ENCODE measurements around the gene ZNF302.

DNA sequence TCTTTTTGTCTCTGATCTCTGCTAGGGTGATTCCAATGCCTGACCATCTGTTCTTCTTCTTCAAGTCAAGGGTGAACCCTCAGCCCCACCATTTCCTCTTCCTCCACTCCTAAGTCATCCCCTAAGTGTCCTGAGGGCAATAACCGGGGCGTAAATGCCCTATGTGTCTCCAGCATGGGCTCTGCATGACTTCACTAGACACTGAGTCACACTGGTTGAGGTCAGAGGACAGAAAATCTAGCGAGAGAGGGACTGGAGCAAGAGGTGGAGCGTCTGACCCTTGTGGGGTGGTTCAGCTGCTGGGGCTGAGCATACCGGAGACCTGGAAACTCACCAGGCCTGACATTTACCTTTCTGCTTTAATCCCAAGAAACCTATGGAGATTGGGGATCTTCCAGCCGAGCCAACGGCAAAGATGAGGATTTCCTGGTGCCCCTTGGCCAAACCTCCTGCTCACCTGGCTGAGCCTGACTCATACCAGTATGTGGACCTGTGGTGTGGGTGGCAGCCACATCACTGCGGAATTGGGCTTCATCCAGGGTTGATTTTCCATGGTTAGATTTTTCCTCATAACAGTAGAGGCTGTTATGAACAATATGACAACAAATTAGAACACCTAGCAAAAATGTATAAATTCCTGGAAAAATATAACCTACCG lies 27.5 kb upstream of the ZNF302 start:
- TF ChIP-seq CTCF (IDR thresholded peaks at IDR 0.05; ENCODE audit: low read depth, low read length) (no peak), EZH2phosphoT487 (IDR thresholded peaks at IDR 0.05; ENCODE audit: low read depth) (no peak)

Data from OCI-LY3 (cell line).